HG03025 (cell line): Measurements from ENCODE around the gene NUDC.
"Not testable (repeated sequence)": the region's sequence is repeated elsewhere in the genome, so short reads cannot be mapped to it uniquely, and the experiment has no call there.

ENCODE experiments used
- ATAC-seq: cut with Tn5 transposase; IDR thresholded peaks from one replicate; pipeline ENCODE4 v1.9.1; 2021; ENCODE audit warnings: mild to moderate bottlenecking, moderate library complexity; ENCODE audit not compliant: unreplicated experiment, low FRiP score

NUDC gene

DNA sequence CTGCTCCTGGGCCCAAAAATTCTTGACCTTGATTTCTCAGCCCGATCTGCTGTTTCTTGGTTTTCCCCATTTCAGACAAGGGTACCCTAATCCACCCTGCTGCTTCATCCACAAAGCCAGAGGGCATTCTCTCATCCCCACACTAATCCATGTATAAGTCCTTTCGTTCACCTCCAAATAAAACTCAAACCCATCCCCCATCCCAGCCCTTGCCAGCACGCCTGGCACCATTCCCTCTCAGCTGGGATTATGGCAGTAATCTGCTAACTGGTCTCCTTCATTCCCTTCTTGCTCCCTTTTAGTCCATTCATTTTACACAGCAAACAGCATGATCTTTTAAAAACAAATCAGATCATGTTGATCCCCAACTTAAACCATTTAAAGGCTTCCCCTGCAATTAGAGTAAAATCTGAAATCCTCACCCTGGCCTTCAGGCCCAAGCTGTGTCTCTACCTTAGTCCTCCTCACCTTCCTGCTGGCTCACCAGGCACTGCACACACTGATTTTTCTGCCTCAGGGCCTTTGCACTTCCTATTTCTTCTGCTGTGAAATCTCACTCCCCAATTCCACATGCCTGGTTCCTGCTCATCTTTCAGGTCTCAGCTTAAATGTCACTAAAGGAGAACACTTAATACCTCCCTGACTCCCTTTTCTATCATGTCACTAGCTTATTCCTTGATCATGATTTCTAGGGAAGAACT lies 59.8 kb downstream of the NUDC start:
- ATAC-seq, result no peak

GRCh38 chr1:26983863-26984262 lies 62.3 kb downstream of the NUDC start:
- ATAC-seq, result no peak

GRCh38 chr1:26984291-26984690 lies 62.7 kb downstream of the NUDC start:
- no peak for ATAC-seq

DNA sequence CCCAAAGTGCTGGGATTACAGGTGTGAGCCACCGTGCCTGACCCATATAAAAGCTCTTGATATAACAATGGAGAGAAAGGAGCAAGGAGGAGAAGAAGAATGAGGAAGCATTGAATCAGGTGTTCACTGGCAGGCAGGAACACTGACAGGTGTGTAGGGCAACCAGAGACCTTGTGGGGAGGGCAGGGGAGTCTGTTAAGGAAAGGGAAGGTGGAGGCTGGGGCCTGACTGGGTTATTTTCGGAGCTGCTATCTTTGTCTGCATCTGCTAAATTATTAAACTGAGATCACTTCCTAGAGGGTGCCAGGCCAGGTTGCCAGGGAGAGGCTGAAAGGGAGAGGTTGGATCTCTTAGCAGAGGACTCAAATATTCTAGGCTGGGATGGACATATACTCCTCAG lies 65.1 kb downstream of the NUDC start:
- no peak for ATAC-seq

GRCh38 chr1:26989403-26990109 lies 68.0 kb downstream of the NUDC start:
- not testable (repeated sequence) for ATAC-seq

GRCh38 chr1:26991310-26992116 lies 70.0 kb downstream of the NUDC start:
- ATAC-seq, result no peak

GRCh38 chr1:26993237-26994019 lies 71.9 kb downstream of the NUDC start, which contains the start of gene TRNP1:
TSS of gene TRNP1 (plus strand) at chr1:26993692. CDS start at chr1:26993787, 95 bp downstream.
- no peak for ATAC-seq

DNA sequence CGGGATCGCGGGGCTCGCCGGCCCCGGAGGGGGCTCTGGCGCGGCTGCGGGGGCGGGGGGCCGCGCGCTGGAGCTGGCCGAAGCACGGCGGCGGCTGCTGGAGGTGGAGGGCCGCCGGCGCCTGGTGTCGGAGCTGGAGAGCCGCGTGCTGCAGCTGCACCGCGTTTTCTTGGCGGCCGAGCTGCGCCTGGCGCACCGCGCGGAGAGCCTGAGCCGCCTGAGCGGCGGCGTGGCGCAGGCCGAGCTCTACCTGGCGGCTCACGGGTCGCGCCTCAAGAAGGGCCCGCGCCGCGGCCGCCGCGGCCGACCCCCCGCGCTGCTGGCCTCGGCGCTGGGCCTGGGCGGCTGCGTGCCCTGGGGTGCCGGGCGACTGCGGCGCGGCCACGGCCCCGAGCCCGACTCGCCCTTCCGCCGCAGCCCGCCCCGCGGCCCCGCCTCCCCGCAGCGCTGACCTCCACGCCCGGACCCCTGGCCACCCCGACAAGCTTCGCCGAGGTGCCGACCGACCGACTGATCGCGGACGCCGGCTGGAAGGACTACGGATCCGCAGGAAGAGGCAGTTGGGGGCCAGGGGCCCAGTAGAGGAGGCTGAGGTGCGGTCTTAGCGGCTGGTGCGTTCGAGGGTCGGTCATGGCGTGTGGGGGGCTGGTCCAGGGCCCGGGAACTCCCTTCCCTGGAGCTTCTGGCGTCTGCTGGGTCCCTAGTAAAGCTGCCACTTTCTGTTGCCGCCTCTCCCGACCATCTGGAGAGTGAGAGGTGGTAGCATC lies 72.7 kb downstream of the NUDC start:
- ATAC-seq, result no peak

- ATAC-seq, result no peak
Observed at GRCh38 chr1:26994787-26995517, 73.4 kb downstream of the NUDC start.

- ATAC-seq, result no peak
Observed at GRCh38 chr1:26996024-26996423, 74.5 kb downstream of the NUDC start.
